Activated CD4-positive, alpha-beta T cell treated with anti-CD3 and anti-CD28 coated beads, Interleukin-2, amount 50 U/mL, for 48 hours (primary cell): Measurements from ENCODE around the gene BEGAIN.

ENCODE experiments used
- DNase-seq, 2 experiments: peaks; one replicate each; pipeline ENCODE4 v3.0.0-alpha.2; 2020

Gene BEGAIN

GRCh38 chr14:100587086-100587762 lies at the start of gene BEGAIN:
BEGAIN (minus strand) TSS chr14:100587417; CDS start chr14:100587290, 127 bp downstream.
- DNase-seq, result peak; percentile 39 to 43

- no peak for DNase-seq
Measured at GRCh38 chr14:100636559-100636958, 49.3 kb upstream of the BEGAIN start.

GRCh38 chr14:100634026-100634425 lies 46.8 kb upstream of the BEGAIN start:
- no peak for DNase-seq

- DNase-seq, result no peak
Measured at GRCh38 chr14:100633406-100633805, 46.2 kb upstream of the BEGAIN start.

- no peak for DNase-seq
Measured at GRCh38 chr14:100629696-100630095, 42.5 kb upstream of the BEGAIN start.

GRCh38 chr14:100629098-100629497 lies 41.9 kb upstream of the BEGAIN start:
- DNase-seq, result no peak

- DNase-seq, result no peak
Measured at GRCh38 chr14:100628225-100628624, 41.0 kb upstream of the BEGAIN start.

GRCh38 chr14:100626614-100627013 lies 39.4 kb upstream of the BEGAIN start:
- DNase-seq, result no peak

GRCh38 chr14:100623961-100624360 lies 36.7 kb upstream of the BEGAIN start:
- DNase-seq, result no peak

GRCh38 chr14:100623557-100623956 lies 36.3 kb upstream of the BEGAIN start:
- no peak for DNase-seq

- DNase-seq, result no peak
Measured at GRCh38 chr14:100622708-100623485, 35.7 kb upstream of the BEGAIN start.

- no peak for DNase-seq
Measured at GRCh38 chr14:100622224-100622623, 35.0 kb upstream of the BEGAIN start.

- no peak for DNase-seq
Measured at GRCh38 chr14:100621806-100622205, 34.6 kb upstream of the BEGAIN start.

GRCh38 chr14:100620255-100621100 lies 33.3 kb upstream of the BEGAIN start:
- no peak for DNase-seq

GRCh38 chr14:100619396-100620254 lies 32.4 kb upstream of the BEGAIN start:
- no peak for DNase-seq

- no peak for DNase-seq
Measured at GRCh38 chr14:100618763-100619320, 31.6 kb upstream of the BEGAIN start.

- DNase-seq, result no peak
Measured at GRCh38 chr14:100618318-100618693, 31.1 kb upstream of the BEGAIN start.

GRCh38 chr14:100617410-100618317 lies 30.4 kb upstream of the BEGAIN start:
- DNase-seq, result no peak

- no peak for DNase-seq
Measured at GRCh38 chr14:100616854-100617409, 29.7 kb upstream of the BEGAIN start.
